Brain microvascular endothelial cell (primary cell): ENCODE results near the gene ISOC2.

Experiments
- DNase-seq: peaks from one replicate; pipeline ENCODE4 v3.0.0-alpha.2; 2020
- H3K27ac ChIP-seq: fragments of 250-450 bp; sonication (Bioruptor Pico); 2 replicates; pipeline ENCODE4 v1.5.1; 2020; ENCODE audit warnings: mild to moderate bottlenecking, moderate library complexity
- H3K27me3 ChIP-seq: fragments of 250-450 bp; sonication (Bioruptor Pico); replicated peaks from 2 replicates; pipeline ENCODE4 v1.5.1; 2020; ENCODE audit warnings: mild to moderate bottlenecking
- H3K36me3 ChIP-seq: fragments of 250-450 bp; sonication (Bioruptor Pico); replicated peaks from 2 replicates; pipeline ENCODE4 v1.5.1; 2020; ENCODE audit warnings: mild to moderate bottlenecking
- H3K4me3 ChIP-seq: 2 replicates; pipeline ENCODE4 v1.5.1; 2011; ENCODE audit warnings: low read depth, mild to moderate bottlenecking, control low read depth, low read length, moderate library complexity
- CTCF ChIP-seq: IDR thresholded peaks from 2 replicates; pipeline ENCODE4 v1.5.1; 2011; ENCODE audit warnings: low read depth, mild to moderate bottlenecking, moderate library complexity, low read length, control low read depth, inconsistent platforms; ENCODE audit errors: missing control alignments
- in situ Hi-C: cut with HindIII; loops from 2 replicates; pipeline ENCODE4 v1.10.0; 2017; ENCODE audit warnings: low sequenced_read_pairs, low pct_ligation_motif_present

Gene ISOC2

GRCh38 chr19:55442372-55442961, 19.0 kb downstream of the ISOC2 start:
- in situ Hi-C loops = no loop called here
- TF ChIP-seq CTCF = no peak
- no peaks in the 10 kb centered on the region for H3K36me3 ChIP-seq
- DNase-seq = no peak
- peaks cover 42% of the 10 kb centered on the region for H3K27me3 ChIP-seq
- no peak overlapping the region for H3K27ac ChIP-seq
- no peak overlapping the region for H3K4me3 ChIP-seq

GRCh38 chr19:55441692-55442321, 19.6 kb downstream of the ISOC2 start:
- H3K27me3 ChIP-seq = peaks cover 40% of the 10 kb centered on the region
- DNase-seq = no peak
- H3K36me3 ChIP-seq = no peaks in the 10 kb centered on the region
- TF ChIP-seq CTCF = no peak
- no peak overlapping the region for H3K4me3 ChIP-seq
- in situ Hi-C loops = no loop called here
- no peak overlapping the region for H3K27ac ChIP-seq

GRCh38 chr19:55441319-55441691, 20.1 kb downstream of the ISOC2 start:
- in situ Hi-C loops = no loop called here
- Histone ChIP-seq H3K27me3 (peaks cover 40% of the 10 kb centered on the region), H3K27ac (no peak overlapping the region), H3K4me3 (no peak overlapping the region), H3K36me3 (no peaks in the 10 kb centered on the region)
- TF ChIP-seq CTCF = no peak
- no peak for DNase-seq

- TF ChIP-seq CTCF = no peak
- no peak for DNase-seq
- peaks cover 40% of the 10 kb centered on the region for H3K27me3 ChIP-seq
- in situ Hi-C loops = no loop called here
- H3K36me3 ChIP-seq = no peaks in the 10 kb centered on the region
- H3K4me3 ChIP-seq = no peak overlapping the region
- H3K27ac ChIP-seq = no peak overlapping the region
These were observed 20.9 kb downstream of the ISOC2 start for GRCh38 chr19:55440411-55441105.

GRCh38 chr19:55439052-55439451, 22.4 kb downstream of the ISOC2 start:
- Histone ChIP-seq H3K36me3 (no peaks in the 10 kb centered on the region), H3K4me3 (no peak overlapping the region), H3K27ac (no peak overlapping the region), H3K27me3 (peaks cover 34% of the 10 kb centered on the region)
- DNase-seq = no peak
- TF ChIP-seq CTCF = no peak
- in situ Hi-C loops = no loop called here
